ENCODE results near the gene CHD1L.
"Not testable (repeated sequence)": the region's sequence is repeated elsewhere in the genome, so short reads cannot be mapped to it uniquely, and the experiment has no call there.

Gene CHD1L

GRCh38 chr1:147231032-147231431, 11.5 kb upstream of the CHD1L start:
- DNase-seq (ENCODE audit: low read depth, low spot score): not testable (repeated sequence)

- not testable (repeated sequence) for DNase-seq (ENCODE audit: low read depth, low spot score)
Observed at GRCh38 chr1:147233903-147234302, 8.6 kb upstream of the CHD1L start.

GRCh38 chr1:147235822-147236221, 6.7 kb upstream of the CHD1L start:
- no peak for DNase-seq (ENCODE audit: low read depth, low spot score)

GRCh38 chr1:147236448-147236847, 6.0 kb upstream of the CHD1L start:
- DNase-seq (ENCODE audit: low read depth, low spot score): no peak

- DNase-seq (ENCODE audit: low read depth, low spot score): no peak
Observed at GRCh38 chr1:147236959-147237791, 5.3 kb upstream of the CHD1L start.

GRCh38 chr1:147238053-147238902, 4.2 kb upstream of the CHD1L start:
- DNase-seq (ENCODE audit: low read depth, low spot score): no peak

- no peak for DNase-seq (ENCODE audit: low read depth, low spot score)
Observed at GRCh38 chr1:147238925-147239820, 3.3 kb upstream of the CHD1L start.

- peak; percentile 52 for DNase-seq (ENCODE audit: low read depth, low spot score)
Observed at GRCh38 chr1:147240131-147240721, 2.3 kb upstream of the CHD1L start.

GRCh38 chr1:147241934-147242448, 493 bp upstream of the CHD1L start:
- DNase-seq (ENCODE audit: low read depth, low spot score): no peak

- peak; percentile 61 for DNase-seq (ENCODE audit: low read depth, low spot score)
Observed at GRCh38 chr1:147243228-147243685, 773 bp downstream of the CHD1L start.

- DNase-seq (ENCODE audit: low read depth, low spot score): no peak
Observed at GRCh38 chr1:147243841-147244240, 1.4 kb downstream of the CHD1L start.

GRCh38 chr1:147245129-147245528, 2.6 kb downstream of the CHD1L start:
- peak; percentile 18 for DNase-seq (ENCODE audit: low read depth, low spot score)

- no peak for DNase-seq (ENCODE audit: low read depth, low spot score)
Observed at GRCh38 chr1:147245586-147246021, 3.1 kb downstream of the CHD1L start.

- no peak for DNase-seq (ENCODE audit: low read depth, low spot score)
Observed at GRCh38 chr1:147246044-147246690, 3.7 kb downstream of the CHD1L start.

- DNase-seq (ENCODE audit: low read depth, low spot score): no peak
Observed at GRCh38 chr1:147246910-147247655, 4.6 kb downstream of the CHD1L start.

- peak; percentile 6 for DNase-seq (ENCODE audit: low read depth, low spot score)
Observed at GRCh38 chr1:147247656-147248238, 5.3 kb downstream of the CHD1L start.

- no peak for DNase-seq (ENCODE audit: low read depth, low spot score)
Observed at GRCh38 chr1:147252540-147252939, 10.1 kb downstream of the CHD1L start.

GRCh38 chr1:147260956-147261355, 18.5 kb downstream of the CHD1L start:
- no peak for DNase-seq (ENCODE audit: low read depth, low spot score)

- no peak for DNase-seq (ENCODE audit: low read depth, low spot score)
Observed at GRCh38 chr1:147264158-147264768, 21.8 kb downstream of the CHD1L start.
